GM13977 (cell line): ENCODE measurements around the gene HES2.

Experiments
- DNase-seq: peaks from one replicate; pipeline ENCODE4 v3.0.0; 2012; ENCODE audit warnings: low spot score
- in situ Hi-C: fragments of 300-500 bp; cut with MboI; formaldehyde crosslinking; loops from one replicate; pipeline ENCODE4 v1.12.0; 2022; ENCODE audit warnings: low sequenced_read_pairs, low pct_unique_long_range_greater_than_20kb, mixed read lengths, inconsistent platforms; ENCODE audit not compliant: unreplicated experiment
- TF ChIP-seq, protein P1 (sequence below): IDR thresholded peaks from 2 replicates; pipeline ENCODE4 v1.5.1; 2012; ENCODE audit warnings: mild to moderate bottlenecking, control low read depth; ENCODE audit not compliant: insufficient read depth; ENCODE audit errors: extremely low read depth, missing control alignments

HES2 gene

DNA sequence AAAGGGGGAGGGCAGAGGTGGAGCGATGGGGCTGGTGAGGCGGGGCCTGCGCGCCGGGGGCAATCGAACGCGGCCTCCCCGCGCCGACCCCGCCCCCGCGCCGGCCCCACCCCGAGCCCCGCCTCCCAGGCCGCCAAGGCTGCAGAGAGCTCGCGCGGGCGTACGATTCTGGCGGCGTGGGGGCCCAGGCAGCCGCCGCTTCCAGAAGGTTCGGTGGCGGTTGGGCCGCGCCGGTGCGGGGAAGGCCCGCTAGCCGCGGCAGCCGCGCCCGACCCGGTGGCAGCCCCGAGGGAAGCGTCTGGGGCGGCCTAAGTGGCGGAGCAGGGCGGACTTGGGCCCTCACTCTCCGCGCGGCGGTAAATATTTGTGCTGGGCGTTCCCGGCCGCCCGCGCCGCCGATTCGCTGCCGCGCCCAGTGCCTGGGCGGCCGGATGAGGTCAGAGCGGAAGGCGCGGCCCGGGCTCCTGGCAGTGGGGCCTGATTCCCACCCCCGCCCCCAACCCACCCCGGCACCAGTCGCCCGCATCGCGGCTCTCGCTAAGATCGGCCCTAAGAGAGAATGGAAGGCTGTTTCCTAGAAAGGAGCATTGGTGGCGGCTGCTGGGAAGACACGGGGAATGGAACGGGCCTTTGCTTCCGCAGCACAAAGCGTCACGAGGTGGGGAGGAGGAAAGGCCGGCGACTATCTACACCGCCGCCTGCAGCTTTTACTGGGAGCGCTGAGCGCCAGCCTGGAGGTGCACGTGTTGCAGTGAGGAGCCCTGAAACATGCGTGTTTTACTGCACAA is 26.1 kb downstream of the HES2 start, which contains the start of gene ACOT7:
Gene ACOT7, minus strand, starts transcription at position 368 of the 788 bp plus-strand sequence. CDS start 368 bp downstream, outside the sequence.
- in situ Hi-C loops = no loop called here
- TF ChIP-seq, protein P1, sequence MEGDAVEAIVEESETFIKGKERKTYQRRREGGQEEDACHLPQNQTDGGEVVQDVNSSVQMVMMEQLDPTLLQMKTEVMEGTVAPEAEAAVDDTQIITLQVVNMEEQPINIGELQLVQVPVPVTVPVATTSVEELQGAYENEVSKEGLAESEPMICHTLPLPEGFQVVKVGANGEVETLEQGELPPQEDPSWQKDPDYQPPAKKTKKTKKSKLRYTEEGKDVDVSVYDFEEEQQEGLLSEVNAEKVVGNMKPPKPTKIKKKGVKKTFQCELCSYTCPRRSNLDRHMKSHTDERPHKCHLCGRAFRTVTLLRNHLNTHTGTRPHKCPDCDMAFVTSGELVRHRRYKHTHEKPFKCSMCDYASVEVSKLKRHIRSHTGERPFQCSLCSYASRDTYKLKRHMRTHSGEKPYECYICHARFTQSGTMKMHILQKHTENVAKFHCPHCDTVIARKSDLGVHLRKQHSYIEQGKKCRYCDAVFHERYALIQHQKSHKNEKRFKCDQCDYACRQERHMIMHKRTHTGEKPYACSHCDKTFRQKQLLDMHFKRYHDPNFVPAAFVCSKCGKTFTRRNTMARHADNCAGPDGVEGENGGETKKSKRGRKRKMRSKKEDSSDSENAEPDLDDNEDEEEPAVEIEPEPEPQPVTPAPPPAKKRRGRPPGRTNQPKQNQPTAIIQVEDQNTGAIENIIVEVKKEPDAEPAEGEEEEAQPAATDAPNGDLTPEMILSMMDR = no peak
- peak; percentile 98 for DNase-seq

DNA sequence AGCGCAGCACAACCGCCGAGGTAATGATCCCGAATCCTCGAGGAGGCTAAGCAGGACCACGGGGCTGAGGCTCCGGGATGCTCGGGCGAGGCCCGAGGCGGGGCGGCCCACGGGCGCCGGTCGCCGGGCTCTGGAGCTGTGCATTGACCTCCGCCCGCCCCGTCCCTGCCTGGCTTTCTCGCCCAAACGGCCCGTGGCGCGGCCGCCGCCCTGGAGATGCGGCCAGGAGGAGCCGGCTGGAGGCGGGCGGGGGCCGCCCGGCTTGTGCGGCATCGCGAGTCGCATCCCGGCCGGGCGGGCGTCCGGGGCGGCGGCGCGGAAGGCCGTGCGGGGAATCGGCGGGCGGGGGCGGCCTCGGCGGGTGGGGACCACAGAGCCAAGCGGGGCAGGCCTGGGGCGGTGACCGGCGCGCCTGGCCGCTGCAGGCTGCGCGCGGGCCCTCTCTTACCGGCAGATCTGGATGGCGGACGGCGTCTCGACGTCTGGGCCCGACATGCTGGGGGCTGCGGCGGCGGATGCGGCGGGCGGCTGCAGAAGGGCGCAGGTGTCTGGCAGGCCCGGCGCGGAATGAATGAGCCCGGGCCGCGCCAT is 26.8 kb downstream of the HES2 start:
- DNase-seq = peak; percentile 50
- TF ChIP-seq, protein P1 = no peak
- in situ Hi-C loops = no loop called here

DNA sequence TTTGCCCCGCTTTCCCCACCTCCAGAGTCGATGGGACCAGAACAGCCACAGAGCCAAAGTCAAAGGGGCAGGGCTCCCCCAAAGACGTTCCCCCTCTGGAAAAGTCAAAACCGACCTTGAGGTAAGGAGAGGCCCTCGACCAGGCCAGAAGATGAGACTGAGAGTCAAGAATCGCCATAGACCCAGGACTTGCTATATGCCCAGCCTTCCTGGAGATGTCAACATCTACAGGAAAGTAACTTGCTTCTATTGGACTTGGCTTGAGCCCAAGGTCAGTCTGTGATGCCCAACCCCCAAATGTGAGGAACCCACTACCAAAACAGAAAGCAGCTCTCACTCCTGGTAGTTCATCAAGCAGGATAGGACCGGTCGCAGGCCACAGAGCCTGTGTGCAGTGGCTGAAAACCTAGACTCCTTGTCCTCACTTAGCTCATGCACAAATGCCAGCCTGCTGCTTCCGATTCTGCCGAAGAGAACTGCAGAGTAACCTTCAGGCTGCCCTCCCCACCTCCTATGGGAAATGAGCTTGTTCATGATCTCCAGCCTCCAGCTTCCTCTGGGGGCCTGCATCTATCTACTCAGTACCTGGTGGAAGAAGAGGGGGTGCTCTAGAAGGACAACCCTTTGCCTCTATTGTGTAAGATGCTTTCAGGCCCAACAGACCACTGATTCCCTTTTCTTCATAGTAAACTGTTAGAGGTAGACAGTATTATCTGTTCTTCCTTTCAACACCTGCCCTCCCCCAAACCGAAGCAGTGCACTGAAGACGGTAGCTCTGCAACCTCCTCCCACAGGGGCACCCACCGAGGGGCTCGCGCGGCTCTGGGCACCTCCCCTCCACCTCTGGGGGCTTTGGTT is 27.5 kb downstream of the HES2 start:
- TF ChIP-seq, protein P1 = no peak
- in situ Hi-C loops = no loop called here
- DNase-seq = no peak

DNA sequence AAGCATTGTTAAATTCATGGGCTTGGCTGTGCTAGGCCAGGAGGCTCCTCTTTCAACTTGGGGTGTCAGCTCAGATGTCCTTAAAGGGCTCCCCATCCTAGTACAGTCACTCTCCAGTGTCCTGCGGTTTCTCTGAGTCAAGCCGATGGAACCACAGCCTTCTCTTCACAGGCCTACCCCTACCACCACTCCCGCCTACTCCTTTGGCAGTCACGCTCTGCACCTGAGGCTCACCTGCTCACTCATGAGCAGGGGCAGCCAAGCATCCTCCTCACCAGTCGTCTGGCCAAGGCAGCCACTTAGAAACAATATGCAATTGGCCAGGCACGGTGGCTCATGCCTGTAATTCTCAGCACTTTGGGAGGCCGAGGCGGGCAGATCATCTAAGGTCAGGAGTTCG is 29.7 kb downstream of the HES2 start:
- TF ChIP-seq, protein P1 = no peak
- in situ Hi-C loops = no loop called here
- DNase-seq = no peak

DNA sequence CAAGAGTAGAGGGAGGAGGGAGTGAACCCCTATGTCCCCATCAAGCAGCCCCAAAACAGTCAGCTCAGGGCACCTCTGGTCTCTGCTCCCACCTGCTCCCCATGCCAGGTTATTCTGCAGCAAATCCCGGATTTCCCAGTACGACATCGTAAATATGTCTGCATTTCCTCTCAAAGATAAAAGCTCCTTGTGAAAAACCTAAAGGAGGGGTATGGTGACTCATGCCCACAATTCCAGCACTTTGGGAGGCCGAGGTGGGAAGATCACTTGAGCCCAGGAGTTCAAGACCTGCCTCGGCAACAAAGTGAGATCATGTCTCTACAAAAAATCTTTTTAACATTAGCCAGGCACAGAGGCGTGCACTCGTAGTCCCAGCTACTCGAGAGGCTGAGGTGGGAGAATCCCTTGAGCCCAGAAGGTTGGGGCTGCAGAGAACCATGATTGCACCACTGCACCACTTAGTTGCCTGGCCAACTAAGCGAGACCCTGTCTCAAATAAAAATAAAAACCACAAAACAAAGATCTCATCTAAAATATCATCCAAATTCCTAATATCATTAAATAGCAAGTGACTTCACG is 33.3 kb downstream of the HES2 start:
- TF ChIP-seq, protein P1 = no peak
- no peak for DNase-seq
- in situ Hi-C loops = no loop called here
